K562 (cell line): Measurements from ENCODE around the gene DHCR7. TPM values are rescaled to one million over a fixed set of nuclear protein-coding genes. Genes with fewer than 3 reads are reported as not detected.

Experiments
- ATAC-seq: fragments of 200-7000 bp; cut with Tn5 transposase; 3 replicates; pipeline ENCODE4 v1.9.1; 2020; ENCODE audit warnings: moderate library complexity
- BruUV-seq: library from RNA; stranded (reverse); fragments of 400-500 nt; replicated peaks from 2 replicates; lab custom pipeline; 2021; lab: Mats Ljungman, UMichigan
- CTCF ChIA-PET: fragments of 300-600 bp; formaldehyde crosslinking; extraction: SDS; loops from one replicate; lab custom pipeline; 2021; ENCODE audit warnings: low intra/inter-chr PET ratio; lab: Yijun Ruan, JAX
- POLR2A ChIA-PET: fragments of 300-600, 350-650 bp; sonication (Branson Sonifier 250); formaldehyde crosslinking; extraction: SDS; loops from one replicate; lab custom pipeline; 2021; ENCODE audit warnings: antibody characterized with exemption, inconsistent platforms; lab: Yijun Ruan, JAX
- DNase-seq, 4 experiments: peaks; one replicate each; pipeline versions ENCODE4 v3.0.0 to v3.0.0-alpha.2; 2011 to 2018; ENCODE audit warnings: low spot score in 3 of 4, mixed read lengths in 3 of 4; ENCODE audit errors: extremely low read depth in 1 of 4
- FAIRE-seq: peaks from 2 replicates; lab custom pipeline; 2011; peaks lifted over from hg19 to GRCh38; lab: Jason Lieb, UNC
- H2AFZ ChIP-seq: 2 replicates; pipeline ENCODE4 v1.6.0; 2011; ENCODE audit warnings: low read depth, low read length, control low read depth, inconsistent platforms
- H3K27ac ChIP-seq: fragments of 200-600 bp; 3 replicates; pipeline ENCODE4 v1.8.0; 2011; ENCODE audit warnings: low read depth, mild to moderate bottlenecking, control low read depth, inconsistent platforms, low read length, moderate library complexity, mixed read lengths; ENCODE audit errors: extremely low read depth
- H3K27me3 ChIP-seq, 2 experiments: fragments of 300-600 bp in 1 of 2; 2 replicates in 1 of 2; 3 replicates in 1 of 2; pipeline versions ENCODE4 v1.6.0 to v1.8.0; 2011; ENCODE audit warnings: inconsistent platforms in 2 of 2, low read length in 2 of 2, mild to moderate bottlenecking in 1 of 2, mixed read lengths in 1 of 2, moderate library complexity in 1 of 2; ENCODE audit not compliant: control insufficient read depth in 2 of 2, insufficient read depth in 2 of 2
- H3K36me3 ChIP-seq: fragments of 300-600 bp; 3 replicates; pipeline ENCODE4 v1.8.0; 2011; ENCODE audit warnings: mild to moderate bottlenecking, low read length, inconsistent platforms; ENCODE audit not compliant: control insufficient read depth, insufficient read depth
- H3K4me1 ChIP-seq, 2 experiments: fragments of 200-600 bp in 1 of 2; replicated peaks in 1 of 2; 2 replicates in 1 of 2; 3 replicates in 1 of 2; pipeline versions ENCODE4 v1.5.1 to v1.8.0; 2011; ENCODE audit warnings: inconsistent platforms in 2 of 2, low read length in 2 of 2, mild to moderate bottlenecking in 1 of 2, mixed read lengths in 1 of 2, moderate library complexity in 1 of 2; ENCODE audit not compliant: control insufficient read depth in 2 of 2, insufficient read depth in 2 of 2
- H3K4me2 ChIP-seq: 2 replicates; pipeline ENCODE4 v1.6.1; 2011; ENCODE audit warnings: low read length, control low read depth, inconsistent platforms, mixed read lengths; ENCODE audit not compliant: insufficient read depth
- H3K4me3 ChIP-seq: fragments of 200-600 bp; sonication (generic), shearing (Covaris generic); 2 replicates; pipeline ENCODE4 v1.5.1; 2016; ENCODE audit warnings: control low read depth, inconsistent platforms
- H3K79me2 ChIP-seq: fragments of 200-600 bp; 3 replicates; pipeline ENCODE4 v1.8.0; 2011; ENCODE audit warnings: low read length, inconsistent platforms; ENCODE audit not compliant: control insufficient read depth, insufficient read depth
- H3K9ac ChIP-seq, 2 experiments: 2 replicates each; pipeline versions ENCODE4 v1.6.0 to v1.6.1; 2011; ENCODE audit warnings: low read depth in 2 of 2, low read length in 2 of 2, control low read depth in 1 of 2, inconsistent platforms in 1 of 2, mild to moderate bottlenecking in 1 of 2, mixed read lengths in 1 of 2; ENCODE audit not compliant: insufficient read depth in 1 of 2
- H3K9me1 ChIP-seq: one replicate; pipeline ENCODE4 v1.6.0; 2011; ENCODE audit warnings: inconsistent platforms, mild to moderate bottlenecking, low read length, moderate library complexity; ENCODE audit not compliant: control insufficient read depth, insufficient read depth
- H3K9me3 ChIP-seq: replicated peaks from 2 replicates; pipeline ENCODE4 v1.5.1; 2011; ENCODE audit warnings: low read depth, low read length, inconsistent platforms; ENCODE audit not compliant: control insufficient read depth, insufficient read depth
- H4K20me1 ChIP-seq: replicated peaks from 2 replicates; pipeline ENCODE4 v1.6.1; 2011; ENCODE audit warnings: low read length, inconsistent platforms, mixed read lengths; ENCODE audit not compliant: control insufficient read depth, insufficient read depth
- ARHGAP35 ChIP-seq: fragments of 450-650 bp; IDR thresholded peaks from 2 replicates; pipeline ENCODE4 v1.6.1; 2018; ENCODE audit not compliant: partially characterized antibody
- ATF7 ChIP-seq: fragments of 450-650 bp; IDR thresholded peaks from 2 replicates; pipeline ENCODE4 v1.7.1; 2014; ENCODE audit warnings: mild to moderate bottlenecking, moderate library complexity
- BRD9 ChIP-seq: fragments of 450-650 bp; IDR thresholded peaks from 2 replicates; pipeline ENCODE4 v1.6.1; 2018; ENCODE audit warnings: low read depth; ENCODE audit not compliant: partially characterized antibody
- EP400 ChIP-seq: fragments of 450-650 bp; IDR thresholded peaks from 2 replicates; pipeline ENCODE4 v1.6.1; 2017; ENCODE audit warnings: antibody characterized with exemption, mild to moderate bottlenecking, moderate library complexity
- FOXJ2 ChIP-seq: fragments of 200-800 bp; sonication (Bioruptor generic); IDR thresholded peaks from 2 replicates; pipeline ENCODE4 v1.6.1; 2016; ENCODE audit warnings: missing genetic modification characterization, missing compliant biosample characterization
- FOXP1 ChIP-seq: sonication (generic); formaldehyde crosslinking; IDR thresholded peaks from 2 replicates; pipeline ENCODE4 v1.8.0; 2022; ENCODE audit warnings: mild to moderate bottlenecking, missing genetic modification reagents
- HMG20A ChIP-seq: fragments of 450-650 bp; formaldehyde crosslinking; conservative IDR thresholded peaks from 2 replicates; pipeline ENCODE4 v1.4.0; 2020; ENCODE audit warnings: mild to moderate bottlenecking, mixed read lengths
- KLF13 ChIP-seq: fragments of 450-650 bp; IDR thresholded peaks from 2 replicates; pipeline ENCODE4 v1.6.1; 2016; ENCODE audit warnings: missing genetic modification characterization, low read depth, mild to moderate bottlenecking, missing compliant biosample characterization, moderate library complexity, borderline replicate concordance
- MTA1 ChIP-seq: fragments of 450-650 bp; IDR thresholded peaks from 2 replicates; pipeline ENCODE4 v1.6.1; 2017; ENCODE audit warnings: borderline replicate concordance
- PHB2 ChIP-seq: fragments of 450-650 bp; IDR thresholded peaks from 2 replicates; pipeline ENCODE4 v1.6.1; 2017; ENCODE audit warnings: low read depth
- PHTF2 ChIP-seq: fragments of 250-450 bp; sonication (Bioruptor Pico); IDR thresholded peaks from 2 replicates; pipeline ENCODE4 v1.5.0; 2021; ENCODE audit warnings: mild to moderate bottlenecking
- POU5F1 ChIP-seq: fragments of 150-350 bp; IDR thresholded peaks from 2 replicates; pipeline ENCODE4 v1.6.1; 2014; ENCODE audit warnings: borderline replicate concordance, low read length, low read depth, mild to moderate bottlenecking; ENCODE audit not compliant: partially characterized antibody
- ZFPM2 ChIP-seq: fragments of 250-450 bp; sonication (Bioruptor Pico); IDR thresholded peaks from 2 replicates; pipeline ENCODE4 v1.5.1; 2022; ENCODE audit warnings: mild to moderate bottlenecking
- ZNF12 ChIP-seq: sonication (generic); formaldehyde crosslinking; IDR thresholded peaks from 2 replicates; pipeline ENCODE4 v1.4.0; 2020; ENCODE audit warnings: mild to moderate bottlenecking, missing genetic modification reagents
- ZNF696 ChIP-seq: fragments of 250-450 bp; sonication (Bioruptor Pico); conservative IDR thresholded peaks from 2 replicates; pipeline ENCODE4 v1.4.0; 2020; ENCODE audit warnings: mild to moderate bottlenecking, moderate library complexity
- WGBS: fragments of 100-300 bp; shearing (Covaris generic); methylation state at CpG from one replicate; pipeline ENCODE4 v1.1.6; 2016; ENCODE audit warnings: low coverage, mixed read lengths; ENCODE audit not compliant: insufficient coverage; ENCODE audit errors: missing lambda C conversion rate; 5-methylcytosine and 5-hydroxymethylcytosine counted together
- in situ Hi-C: fragments of 300-500 bp; cut with MboI; formaldehyde crosslinking; loops from 4 replicates; pipeline ENCODE4 v1.15.0; 2018; ENCODE audit warnings: inconsistent platforms, mixed read lengths
- intact Hi-C: fragments of 100-400 bp; cut with micrococcal nuclease; formaldehyde crosslinking; loops from 2 replicates; pipeline ENCODE4 v1.14.2; 2022
- polyA plus RNA-seq, 8 experiments: library from polyadenylated mRNA; depleted of rRNA in 4 of 8; stranded (reverse) in 5 of 8; unstranded in 3 of 8; fragments of >200 nt; fragmentation: Nextera tagmentation in 2 of 8; fragmentation: Illumina TruSeq in 1 of 8; extraction: Ambion mirVana in 2 of 8; extraction: Trizol in 1 of 8; gene quantifications; 2 replicates each; pipeline versions ENCODE4 v1.2.1 to v1.2.3, GENCODE V29; 2011 to 2014; ENCODE audit warnings: inconsistent platforms in 1 of 8, missing spikeins in 1 of 8
- total RNA-seq, 7 experiments: library from RNA; depleted of rRNA in 6 of 7; stranded (reverse); fragments of >200 nt in 6 of 7; fragmentation: Illumina TruSeq in 2 of 7; extraction: Trizol in 2 of 7; gene quantifications; 2 replicates each; pipeline versions ENCODE4 v1.2.1 to v1.2.3, GENCODE V29; 2011 to 2021; ENCODE audit warnings: low replicate concordance in 1 of 7
- TF ChIP-seq, protein P1 (sequence below): fragments of 450-650 bp; IDR thresholded peaks from 2 replicates; pipeline ENCODE4 v1.6.1; 2018; ENCODE audit warnings: mild to moderate bottlenecking, low read depth; ENCODE audit not compliant: partially characterized antibody

Gene DHCR7
- total and polyA plus RNA-seq, 9 of the 15 experiments (the other 6 are each of a cell fraction or from before 2014, with no cell fraction given), result 8.4 to 192 (median 82.4) TPM

DNA sequence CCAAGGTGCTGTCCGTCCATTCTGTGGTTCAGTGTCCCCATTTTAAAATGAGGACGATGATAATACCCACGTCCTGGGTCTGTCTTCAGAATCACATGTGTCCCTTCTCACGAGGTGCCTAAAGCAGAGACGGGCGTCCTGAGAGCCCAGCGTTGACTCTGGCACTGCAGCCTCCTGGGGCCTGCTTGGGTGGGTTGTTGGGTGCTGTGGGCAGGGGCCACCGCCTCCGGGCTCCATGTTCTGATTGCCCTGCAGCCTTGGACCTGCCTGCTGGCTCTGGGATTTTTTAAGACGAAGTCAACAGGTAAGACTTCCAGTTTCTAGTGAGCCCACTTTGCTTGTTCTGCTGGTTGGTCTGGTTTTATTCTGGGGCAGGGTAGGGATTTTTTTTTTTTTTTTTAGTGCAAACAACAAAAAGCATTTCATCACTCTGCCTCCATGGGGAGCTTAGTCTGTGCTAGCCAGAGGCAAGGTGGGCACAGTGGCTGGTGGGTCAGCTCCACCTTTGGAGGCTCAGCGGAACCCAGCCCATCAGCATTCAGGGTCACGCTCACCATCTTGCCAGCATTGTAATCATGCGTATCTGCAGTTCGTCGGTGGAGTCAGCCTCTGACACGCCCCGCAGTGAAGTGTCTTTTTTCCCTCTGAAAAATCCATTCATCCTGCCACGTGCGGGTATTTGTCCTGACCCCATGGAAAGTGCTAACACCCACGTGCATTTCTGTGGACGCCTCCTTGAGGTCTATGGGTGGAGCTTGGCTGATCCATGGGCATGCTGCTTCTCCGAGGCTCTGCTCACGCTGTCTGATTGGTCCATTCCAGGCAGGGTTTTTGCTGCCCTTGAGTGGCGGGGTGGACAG is 33.1 kb upstream of the DHCR7 start:
- intact Hi-C loops (no loop called here), in situ Hi-C loops (no loop called here)
- WGBS, result 90% methylated on average over 24 of the region's 24 CpGs
- CTCF ChIA-PET, result no interaction called here
- H3K4me3 ChIP-seq, result no peak overlapping the region
- H3K36me3 ChIP-seq, result peaks cover 75% of the 10 kb centered on the region; the same call in 2 of the 3 replicates
- no peaks in the 10 kb centered on the region for H3K9me1 ChIP-seq
- POLR2A ChIA-PET, result no interaction called here
- BruUV-seq, result no TSS peak
- no peak for TF ChIP-seq ATF7
- TF ChIP-seq, all 486 proteins: peak for 0
- no peak for ATAC-seq
- no peak for FAIRE-seq
- no peaks in the 10 kb centered on the region for H3K27me3 ChIP-seq
- no peaks in the 10 kb centered on the region for H3K79me2 ChIP-seq
- no peaks in the 10 kb centered on the region for H4K20me1 ChIP-seq
- no peak overlapping the region; a peak in 1 of 4 replicates for H3K9ac ChIP-seq
- H3K4me2 ChIP-seq, result no peak overlapping the region
- no peak for DNase-seq
- H2AFZ ChIP-seq, result no peak overlapping the region
- H3K9me3 ChIP-seq, result no peaks in the 10 kb centered on the region
- H3K4me1 ChIP-seq, result peaks cover 0 to 15% of the 10 kb centered on the region in 2 experiments; a peak in 3 of 5 replicates
- no peak overlapping the region for H3K27ac ChIP-seq

DNA sequence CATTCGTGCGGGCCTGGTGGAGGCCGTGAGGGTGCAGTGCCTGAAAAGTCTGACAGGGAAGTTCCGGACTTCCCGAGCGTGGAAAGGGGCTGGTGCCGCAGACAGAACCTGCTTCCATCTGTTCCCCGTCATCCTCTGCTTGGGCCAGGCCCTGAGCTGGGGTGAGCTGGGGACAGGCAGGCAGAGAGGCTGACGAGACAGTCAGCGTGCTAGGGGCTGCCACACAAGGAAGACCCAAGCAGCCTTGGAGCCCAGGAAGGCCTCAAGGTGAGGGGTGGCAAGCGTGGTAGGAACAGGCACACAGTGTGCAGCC is 30.3 kb upstream of the DHCR7 start:
- H3K4me2 ChIP-seq, result no peak overlapping the region
- H3K36me3 ChIP-seq, result peaks cover 75% of the 10 kb centered on the region; the same call in 2 of the 3 replicates
- intact Hi-C loops, result no loop called here
- in situ Hi-C loops, result no loop called here
- 84% methylated on average over 6 of the region's 11 CpGs for WGBS
- H3K9me1 ChIP-seq, result no peaks in the 10 kb centered on the region
- no peaks in the 10 kb centered on the region for H4K20me1 ChIP-seq
- H3K4me3 ChIP-seq, result no peak overlapping the region
- FAIRE-seq (no peak), ATAC-seq (no peak), DNase-seq (no peak)
- H3K27me3 ChIP-seq, result no peaks in the 10 kb centered on the region
- no peak overlapping the region for H2AFZ ChIP-seq
- H3K9me3 ChIP-seq, result no peaks in the 10 kb centered on the region
- TSS peak; percentile 39 for BruUV-seq
- H3K79me2 ChIP-seq, result no peaks in the 10 kb centered on the region
- CTCF ChIA-PET, result no interaction called here
- POLR2A ChIA-PET, result interaction anchor here (0.6 kb wide), 1 partner anchor 753 kb away, joined by 3 read pairs; no protein-coding TSS in a partner anchor
- H3K4me1 ChIP-seq, result peaks cover 0 to 15% of the 10 kb centered on the region in 2 experiments; a peak in 3 of 5 replicates
- H3K27ac ChIP-seq, result no peak overlapping the region
- H3K9ac ChIP-seq, result no peak overlapping the region
- TF ChIP-seq ZFPM2 (CRISPR knock-in tag) (no peak), KLF13 (tag) (no peak), ARHGAP35 (no peak), EP400 (no peak), POU5F1 (no peak), ZNF12 (CRISPR knock-in tag) (no peak), FOXP1 (CRISPR knock-in tag) (no peak), MTA1 (no peak), PHTF2 (CRISPR knock-in tag) (no peak), BRD9 (no peak), FOXJ2 (tag) (no peak), ZNF696 (CRISPR knock-in tag) (no peak), PHB2 (no peak), HMG20A (CRISPR knock-in tag) (no peak)
- TF ChIP-seq, protein P1, sequence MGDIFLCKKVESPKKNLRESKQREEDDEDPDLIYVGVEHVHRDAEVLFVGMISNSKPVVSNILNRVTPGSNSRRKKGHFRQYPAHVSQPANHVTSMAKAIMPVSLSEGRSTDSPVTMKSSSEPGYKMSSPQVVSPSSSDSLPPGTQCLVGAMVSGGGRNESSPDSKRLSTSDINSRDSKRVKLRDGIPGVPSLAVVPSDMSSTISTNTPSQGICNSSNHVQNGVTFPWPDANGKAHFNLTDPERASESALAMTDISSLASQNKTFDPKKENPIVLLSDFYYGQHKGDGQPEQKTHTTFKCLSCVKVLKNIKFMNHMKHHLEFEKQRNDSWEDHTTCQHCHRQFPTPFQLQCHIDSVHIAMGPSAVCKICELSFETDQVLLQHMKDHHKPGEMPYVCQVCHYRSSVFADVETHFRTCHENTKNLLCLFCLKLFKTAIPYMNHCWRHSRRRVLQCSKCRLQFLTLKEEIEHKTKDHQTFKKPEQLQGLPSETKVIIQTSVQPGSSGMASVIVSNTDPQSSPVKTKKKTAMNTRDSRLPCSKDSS, result no peak
